Eye (tissue), 1 donor: ENCODE measurements around the gene AP1M1.

ENCODE experiments used
- DNase-seq: peaks from one replicate; pipeline ENCODE4 v3.0.0-alpha.2; 2015

The AP1M1 gene

DNA sequence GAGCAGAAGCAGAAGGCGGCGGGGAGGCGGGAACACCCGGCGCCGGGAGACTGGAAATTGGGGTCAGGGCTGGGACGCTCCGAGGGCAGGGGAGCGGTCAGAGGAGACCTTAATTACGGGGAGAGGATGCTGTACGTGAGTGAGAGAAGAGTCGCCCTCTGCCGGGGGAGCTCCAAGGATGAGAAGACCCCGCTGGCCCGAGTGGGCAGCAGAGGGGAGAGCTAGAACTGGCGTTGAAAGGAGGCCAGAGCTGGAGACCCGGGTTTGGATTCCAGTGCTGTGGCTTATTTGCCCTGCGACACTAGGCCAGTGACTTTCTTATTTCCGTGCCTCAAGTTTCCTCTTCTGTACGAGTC, 12.0 kb upstream of the AP1M1 start:
- peak; percentile 82 for DNase-seq

DNA sequence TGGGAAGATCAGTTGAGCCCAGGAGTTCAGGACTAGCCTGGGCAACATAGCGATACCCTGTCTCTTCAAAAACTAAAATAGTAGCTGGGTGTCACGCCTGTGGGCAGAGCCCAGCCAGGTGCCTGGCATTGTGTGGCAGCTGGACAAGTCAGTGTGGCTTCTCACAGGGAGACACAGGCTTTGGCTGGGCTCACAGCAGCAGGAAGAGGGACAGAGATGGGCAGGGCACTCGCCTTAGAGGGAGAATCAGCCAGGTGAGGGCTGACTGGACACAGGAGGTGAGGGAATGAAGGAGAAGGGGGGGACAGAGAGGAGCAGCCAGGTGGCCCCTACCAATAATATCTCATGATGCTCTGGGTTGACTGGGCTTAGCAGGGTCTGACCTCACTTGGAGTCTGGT, 9.2 kb upstream of the AP1M1 start:
- DNase-seq: no peak

DNA sequence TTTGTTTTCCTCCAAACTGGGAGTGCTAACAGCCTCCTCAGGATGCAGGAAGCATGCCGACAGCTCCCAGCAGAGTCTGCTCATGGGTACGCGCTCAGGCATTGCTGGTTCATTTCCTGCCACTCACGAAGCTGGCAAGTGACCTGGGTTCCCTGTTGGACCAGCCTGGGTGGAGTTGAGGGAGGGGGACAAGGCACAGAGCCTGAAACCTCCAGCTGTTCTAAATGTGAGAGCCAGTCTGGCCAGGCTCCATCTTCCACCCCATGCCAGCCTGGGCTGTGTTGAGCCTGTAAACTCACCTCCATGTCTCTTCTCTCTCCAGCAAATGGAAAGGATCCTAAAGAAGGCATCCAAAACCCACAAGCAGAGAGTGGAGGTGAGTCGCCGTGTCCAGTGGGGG, 7.5 kb upstream of the AP1M1 start:
- no peak for DNase-seq

DNA sequence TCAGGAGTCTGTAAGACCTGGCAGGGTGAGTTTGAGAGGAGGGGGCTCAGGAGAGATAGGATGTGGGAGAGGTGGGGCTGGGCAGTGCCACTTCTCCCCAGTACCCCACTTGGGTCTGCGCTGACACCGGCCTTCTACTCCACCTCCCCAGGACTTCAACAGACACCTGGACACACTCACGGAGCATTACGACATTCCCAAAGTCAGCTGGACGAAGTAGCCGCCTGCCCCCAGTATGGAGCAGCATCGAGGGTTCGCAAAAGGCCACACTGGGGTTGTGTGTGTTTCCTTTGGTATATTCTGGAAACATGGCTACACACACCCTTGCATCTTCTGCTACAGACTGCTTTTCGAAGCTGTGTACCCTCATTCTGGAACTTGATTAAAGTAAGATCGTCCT, 7.0 kb upstream of the AP1M1 start:
- no peak for DNase-seq

DNA sequence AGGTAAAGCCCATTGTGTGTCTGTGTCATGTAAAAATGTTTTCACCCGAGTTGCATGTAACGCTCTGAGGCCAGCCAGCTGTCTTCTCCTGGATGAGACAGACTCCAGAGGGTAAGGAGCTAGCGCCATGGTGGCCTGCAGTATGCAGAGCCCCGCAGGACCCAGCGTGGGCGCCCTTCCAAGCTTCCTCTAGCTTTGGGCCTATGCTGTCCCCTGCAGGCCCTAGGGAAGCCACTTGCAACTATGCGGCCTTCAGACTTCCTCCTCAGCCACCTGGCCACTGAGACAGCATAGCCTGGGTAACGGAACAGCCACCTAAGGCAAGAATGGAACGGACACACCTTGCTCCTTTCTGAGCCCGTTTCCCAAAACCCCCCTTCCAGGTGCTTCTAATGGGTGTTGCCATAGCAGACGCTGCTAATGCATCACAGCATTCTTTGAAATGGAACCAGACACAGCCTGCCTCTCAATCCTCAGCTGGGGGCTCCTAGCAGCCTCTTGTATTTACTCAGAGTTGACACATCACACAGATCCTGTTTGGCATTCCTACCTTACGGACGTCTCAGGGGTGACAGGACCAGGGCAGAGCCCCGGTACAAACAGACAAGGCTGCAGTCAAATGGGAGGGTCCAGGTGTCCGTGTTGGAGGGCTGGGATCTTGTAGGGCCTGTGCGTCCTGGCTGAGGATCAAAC, 6.3 kb upstream of the AP1M1 start:
- DNase-seq: no peak

DNA sequence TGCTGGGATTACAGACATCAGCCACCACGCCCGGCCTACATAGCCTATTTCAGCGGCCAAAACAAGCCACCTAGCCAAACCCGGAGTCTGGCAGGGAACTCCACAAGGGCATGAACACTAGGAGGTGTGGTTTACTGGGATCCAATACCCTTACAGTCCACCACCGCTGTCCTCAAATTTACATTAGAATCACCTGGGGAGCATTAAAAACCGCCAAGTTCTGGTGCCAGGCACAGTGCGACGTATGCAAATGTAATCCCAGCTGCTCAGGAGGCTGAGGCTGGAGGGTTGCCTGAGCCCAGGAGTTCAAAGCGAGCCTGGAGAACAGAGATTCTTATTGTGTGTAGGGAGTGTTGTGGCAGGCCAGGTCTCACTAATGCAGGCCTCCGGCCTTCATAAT, 4.2 kb upstream of the AP1M1 start:
- no peak for DNase-seq

DNA sequence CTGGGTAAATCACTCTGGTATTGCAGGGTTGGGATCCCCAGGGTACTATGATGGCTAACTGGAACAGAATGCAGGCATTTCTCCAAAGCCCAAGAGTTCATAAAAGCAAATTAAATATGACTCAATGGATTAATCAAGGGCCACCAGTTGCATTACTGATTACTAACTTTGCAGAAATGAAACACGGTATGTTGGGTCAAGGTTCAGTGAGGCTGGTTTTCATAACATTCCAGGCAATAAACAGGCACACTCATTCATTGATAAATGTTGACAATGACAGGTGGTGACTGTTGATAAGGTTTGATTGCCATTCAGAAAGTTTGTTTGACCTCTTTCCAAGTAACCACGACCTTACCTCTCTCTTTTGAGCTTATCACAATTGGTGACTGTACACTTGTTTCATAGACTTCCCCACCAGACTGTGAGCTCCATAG, 506 bp upstream of the AP1M1 start:
- DNase-seq: no peak

DNA sequence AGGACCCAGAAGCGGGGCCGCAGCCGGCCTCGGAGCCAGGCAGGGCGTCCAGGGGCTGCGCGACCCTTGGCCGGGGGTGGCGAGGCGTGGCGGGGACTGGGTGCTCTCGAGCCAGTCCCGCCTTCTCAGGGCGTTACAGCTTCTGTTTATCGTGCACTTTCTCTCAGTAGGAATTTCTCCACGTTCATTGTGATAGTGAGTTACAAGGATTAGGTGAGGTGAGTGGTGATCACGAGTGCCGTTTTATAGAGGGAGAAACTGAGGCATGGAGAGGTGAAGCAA, 600 bp downstream of the AP1M1 start:
- DNase-seq: no peak

DNA sequence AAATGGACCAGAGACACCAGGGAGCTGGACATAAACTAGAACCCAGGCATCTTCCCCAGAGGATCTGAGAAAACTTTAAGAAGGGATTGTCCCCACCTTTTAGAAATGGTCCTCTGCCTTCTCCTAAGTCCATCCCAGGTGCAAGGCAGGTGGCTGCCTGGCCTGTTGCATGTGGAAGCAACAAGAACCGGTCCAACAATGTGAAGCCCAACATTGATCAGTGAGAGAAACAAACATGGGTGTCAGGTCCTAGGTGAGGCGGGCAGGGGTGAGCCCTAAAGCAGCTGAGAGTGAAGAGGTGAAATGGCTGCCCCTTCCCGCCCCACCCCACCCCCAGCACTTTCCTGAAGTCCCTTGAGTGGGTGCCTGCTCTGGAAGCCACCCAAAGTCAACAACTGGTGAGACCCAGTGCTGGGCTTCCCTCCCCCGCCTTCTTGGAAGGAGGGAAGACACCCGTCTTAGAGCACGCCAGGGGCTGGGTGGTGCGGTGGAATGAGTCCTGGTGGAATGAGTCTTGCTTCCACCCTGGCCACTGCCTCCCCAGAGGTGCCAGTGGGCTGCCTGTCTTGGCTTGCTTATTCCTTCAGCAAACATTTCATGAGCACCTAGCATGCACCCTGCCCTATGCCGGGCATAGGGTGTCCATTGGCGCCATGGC, 1.7 kb downstream of the AP1M1 start:
- DNase-seq: no peak

DNA sequence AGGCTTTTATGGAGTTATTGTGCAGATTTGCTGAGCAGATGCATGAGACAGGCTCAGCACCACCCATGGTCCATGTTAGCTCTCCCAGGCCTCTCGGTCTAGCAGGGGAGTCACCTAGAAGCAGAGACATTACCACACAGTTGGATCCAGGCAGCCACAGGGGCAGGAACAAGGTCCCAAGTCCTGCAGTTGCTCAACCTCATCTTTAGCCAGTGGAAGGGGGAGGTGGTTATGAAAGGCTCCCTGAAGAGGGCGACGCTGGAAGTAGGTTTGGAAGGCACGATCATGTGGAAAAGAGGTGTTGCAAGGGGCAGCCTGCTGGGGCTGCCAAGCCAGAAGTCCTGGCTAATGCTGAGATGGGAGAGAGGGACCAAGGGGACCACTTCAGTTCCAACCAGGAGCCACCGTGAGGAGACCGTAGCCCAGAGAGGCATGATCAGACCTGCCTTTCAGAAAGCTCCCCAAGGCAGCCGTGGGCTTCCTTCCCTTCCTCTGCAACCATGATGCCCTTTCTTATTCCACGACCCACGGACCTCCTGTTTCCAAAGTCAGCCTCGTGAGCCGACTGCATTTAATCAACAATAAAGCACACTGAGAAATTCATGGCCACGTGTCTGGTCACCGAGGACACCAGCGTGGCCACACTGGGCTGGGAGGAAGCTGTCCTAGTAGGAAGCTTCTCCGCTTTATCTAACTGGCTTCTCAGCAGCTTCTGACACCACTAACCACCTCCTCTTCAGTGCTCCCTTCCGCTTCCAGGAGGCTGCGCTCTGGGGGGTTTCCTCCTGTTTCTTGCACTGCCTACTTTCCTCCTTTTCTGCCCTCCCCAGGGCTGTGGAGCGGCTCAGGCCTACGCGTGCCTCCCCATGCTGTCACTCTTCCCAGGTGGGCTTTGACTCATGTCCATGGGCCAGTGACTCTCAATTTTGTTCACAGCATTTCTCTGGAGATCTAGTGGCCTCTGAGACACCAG, 2.6 kb downstream of the AP1M1 start:
- DNase-seq: no peak

DNA sequence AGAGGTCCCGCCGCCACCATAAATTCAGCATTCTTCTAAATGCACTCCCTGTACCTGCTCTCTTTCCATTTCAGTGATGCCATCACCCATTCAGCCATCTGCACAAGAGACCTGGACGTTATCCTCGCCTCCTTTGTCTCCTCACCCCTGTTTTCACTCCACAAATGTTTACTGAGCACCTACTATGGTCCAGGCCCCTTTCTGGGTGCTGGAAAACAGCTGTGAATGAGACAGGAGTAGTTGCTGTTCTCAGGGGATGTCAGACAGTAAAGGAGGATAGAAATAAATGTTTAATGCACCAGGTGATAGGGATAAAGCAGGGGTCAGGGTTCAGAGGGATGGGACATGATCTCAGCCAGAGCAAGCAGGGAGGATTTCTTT, 3.3 kb downstream of the AP1M1 start:
- DNase-seq: no peak

DNA sequence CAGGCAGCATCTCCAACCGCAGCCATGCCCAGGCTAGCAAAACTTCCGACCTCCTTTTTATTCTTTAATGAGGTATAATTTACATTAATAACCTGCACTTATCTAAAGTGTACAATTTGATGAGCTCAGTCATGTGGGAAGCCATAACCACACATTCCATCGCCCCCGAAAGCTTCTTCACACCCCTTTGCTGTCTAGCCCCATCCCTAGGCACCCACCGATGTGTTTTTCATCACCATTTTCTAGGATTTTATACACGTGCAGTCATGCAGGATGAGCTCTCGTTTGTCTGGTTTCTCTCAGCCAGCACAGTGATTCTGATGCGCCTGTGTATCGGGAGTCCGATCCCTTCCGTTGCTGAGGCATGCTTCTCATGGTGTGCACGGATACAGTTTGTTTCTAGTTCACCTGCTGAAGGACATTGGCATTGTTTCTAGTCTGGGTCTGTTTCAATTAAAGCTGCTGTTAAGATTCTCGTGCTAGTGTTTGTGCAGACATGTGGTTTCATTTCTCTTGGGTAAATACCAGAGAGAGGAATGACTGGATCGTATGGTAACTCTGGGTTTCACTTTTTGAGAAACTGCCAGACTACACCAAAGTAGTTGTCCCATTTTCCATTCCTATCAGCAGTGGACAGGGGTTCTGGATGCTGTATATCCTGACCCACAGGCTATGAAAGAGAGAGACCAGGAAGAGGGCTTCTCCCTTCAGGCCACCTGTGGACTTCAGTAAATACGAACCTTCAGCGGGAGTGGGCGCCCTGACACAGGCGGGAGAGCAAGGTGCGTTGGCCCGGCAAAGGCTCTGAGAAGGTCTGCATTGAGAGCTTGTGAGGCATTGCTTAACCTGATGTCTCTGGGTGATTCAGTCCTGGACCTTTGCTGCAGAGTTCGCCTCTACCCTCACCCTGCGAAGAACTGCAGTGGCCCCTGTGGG, 4.9 kb downstream of the AP1M1 start:
- DNase-seq: no peak

DNA sequence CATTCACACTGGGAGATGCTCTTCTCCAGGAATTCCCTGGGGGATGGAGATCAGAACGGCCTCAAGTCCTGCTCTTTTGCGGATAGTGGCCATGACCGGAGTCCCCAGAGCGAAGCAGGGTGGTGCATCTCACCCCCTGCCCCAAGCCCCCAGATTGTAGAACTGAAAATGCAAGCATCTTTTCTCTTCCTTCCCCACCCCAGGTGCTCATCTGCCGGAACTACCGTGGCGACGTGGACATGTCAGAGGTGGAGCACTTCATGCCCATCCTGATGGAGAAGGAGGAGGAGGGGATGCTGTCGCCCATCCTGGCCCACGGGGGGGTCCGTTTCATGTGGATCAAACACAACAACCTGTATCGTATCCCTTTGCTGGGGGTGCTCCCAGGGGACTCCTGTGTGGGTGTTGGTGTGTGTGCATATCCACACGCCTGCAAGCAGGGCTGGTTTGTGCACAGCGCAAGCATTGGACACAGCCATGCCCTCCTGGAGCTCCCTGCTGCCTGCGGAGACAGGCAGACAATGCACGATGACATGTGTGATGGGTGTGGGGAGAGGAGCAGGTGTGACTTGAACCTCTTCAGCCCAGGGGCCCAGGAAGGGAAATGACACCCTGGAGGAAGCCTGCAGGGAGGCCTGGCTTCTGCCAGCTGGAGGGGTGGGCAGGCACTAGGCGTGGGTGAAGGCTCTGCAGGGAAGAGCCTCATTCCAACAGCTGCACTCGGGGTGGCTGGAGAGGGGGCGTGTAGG, 5.7 kb downstream of the AP1M1 start:
- DNase-seq: no peak

DNA sequence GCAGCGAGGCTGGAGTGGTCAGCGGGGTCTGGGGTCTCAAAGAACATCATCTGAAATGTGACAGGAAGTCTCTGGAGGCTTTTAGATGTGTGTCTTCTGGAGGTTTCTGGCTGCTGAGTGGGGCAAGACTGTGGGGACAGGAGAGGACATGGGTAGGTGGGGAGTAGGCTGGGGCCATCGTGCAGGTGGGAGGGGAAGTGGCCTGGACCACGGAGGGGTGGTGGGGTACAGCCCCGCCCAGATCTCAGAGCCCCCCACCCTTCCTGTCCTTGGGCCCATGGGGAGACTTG, 6.2 kb downstream of the AP1M1 start:
- no peak for DNase-seq

DNA sequence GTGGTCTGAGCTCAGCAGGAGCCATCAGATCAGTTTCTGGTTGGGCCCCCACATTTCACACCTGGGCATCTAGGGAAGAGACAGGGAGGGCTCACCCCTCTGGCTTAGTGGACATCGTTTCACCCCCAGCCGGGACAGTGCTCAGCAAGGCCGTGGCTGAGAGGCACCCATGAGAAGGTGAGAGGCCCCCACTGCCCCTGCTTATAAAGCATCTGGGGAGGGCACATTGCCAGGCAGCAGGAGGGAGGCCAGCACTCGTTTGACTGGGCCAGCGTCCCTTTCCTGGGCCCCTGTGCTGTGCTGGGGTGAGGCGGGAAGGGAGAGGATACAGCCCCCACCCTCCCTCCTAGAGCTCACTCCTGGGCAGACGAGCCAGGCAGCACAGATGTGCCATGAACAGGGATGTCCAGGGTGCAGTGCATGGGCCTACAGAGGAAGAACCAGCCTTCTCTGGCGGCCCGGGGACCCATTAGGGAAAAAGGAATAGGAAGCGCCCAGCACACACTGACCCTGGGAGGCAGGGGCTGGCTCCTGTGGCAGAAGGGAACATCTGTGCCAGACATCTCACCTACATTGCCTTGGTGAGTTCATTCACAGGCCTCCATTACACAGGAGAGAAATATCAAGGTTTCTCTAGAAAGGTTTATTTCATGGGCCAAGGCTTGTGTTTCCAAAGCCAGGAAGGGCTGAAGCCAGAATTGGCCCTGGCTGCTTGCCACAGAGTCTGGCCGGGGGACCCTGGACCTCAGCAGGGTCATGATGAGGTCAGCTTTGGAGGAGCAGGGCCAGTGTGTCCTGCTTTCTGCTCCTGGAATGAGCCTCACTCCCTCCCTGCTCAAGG, 7.7 kb downstream of the AP1M1 start:
- DNase-seq: no peak

DNA sequence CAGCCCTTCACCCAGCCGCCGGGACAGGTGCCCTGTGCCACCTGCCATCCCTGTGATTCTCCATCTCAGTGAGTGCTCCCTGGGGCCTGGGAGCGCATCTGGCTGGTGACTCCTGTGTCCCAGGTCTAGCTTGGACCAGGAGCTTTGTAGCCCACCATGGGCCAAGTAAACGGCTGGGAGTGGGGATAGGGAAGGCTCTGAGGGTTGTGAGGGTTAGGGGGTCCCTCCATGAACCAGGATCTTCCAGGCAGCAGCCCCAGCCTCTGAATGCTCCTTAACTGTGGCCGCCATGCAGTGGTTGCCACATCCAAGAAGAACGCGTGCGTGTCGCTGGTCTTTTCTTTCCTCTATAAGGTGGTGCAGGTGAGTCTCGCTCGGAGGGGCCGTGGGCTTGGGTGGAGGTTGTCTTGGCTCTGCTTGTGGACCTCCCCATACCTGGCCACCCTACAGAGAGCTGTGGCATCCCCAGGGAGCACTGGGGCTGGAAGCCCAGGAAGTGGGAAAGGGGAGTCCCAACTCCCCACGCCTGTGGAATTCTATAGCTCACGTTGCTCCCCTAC, 8.4 kb downstream of the AP1M1 start:
- no peak for DNase-seq

DNA sequence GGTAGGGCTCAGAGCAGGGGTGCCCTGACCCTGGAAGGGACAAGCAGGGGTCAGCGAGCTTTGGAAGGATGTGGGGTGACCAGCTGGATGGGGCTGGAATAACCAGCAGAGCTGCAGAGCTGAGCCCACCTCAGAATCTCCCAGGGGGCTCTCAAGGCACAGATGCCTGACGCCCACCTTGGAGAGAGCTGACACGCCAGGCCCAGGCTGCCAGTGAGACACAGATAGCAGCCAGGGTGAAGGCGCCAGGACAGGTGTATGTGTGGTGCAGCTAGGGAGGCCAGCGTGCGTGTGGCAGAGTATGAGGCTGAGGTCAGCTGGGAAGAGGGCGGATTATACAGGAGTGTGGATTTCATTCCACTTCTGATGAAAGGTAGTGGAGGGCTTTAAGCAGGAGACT, 8.9 kb downstream of the AP1M1 start:
- DNase-seq: no peak

DNA sequence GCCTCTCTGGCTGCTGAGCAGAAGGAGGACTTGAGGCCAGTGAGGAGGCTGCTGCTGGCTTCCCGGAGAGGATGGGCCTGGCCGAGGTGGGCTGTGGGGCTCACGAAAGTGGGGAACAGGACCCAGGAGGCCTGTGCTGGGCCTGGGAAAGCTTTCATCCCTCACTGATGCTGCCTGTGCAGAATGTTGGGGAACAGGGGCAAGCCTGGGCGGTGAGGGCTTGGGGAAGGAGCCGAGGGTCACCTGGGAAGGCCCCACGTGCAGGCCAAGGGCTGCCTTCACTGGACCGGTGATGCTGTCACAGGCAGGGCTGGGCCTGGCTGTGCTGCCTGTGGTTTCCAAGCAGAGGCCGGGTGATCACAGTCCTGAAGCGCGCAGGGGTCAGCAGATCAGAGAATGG, 9.4 kb downstream of the AP1M1 start:
- DNase-seq: no peak

DNA sequence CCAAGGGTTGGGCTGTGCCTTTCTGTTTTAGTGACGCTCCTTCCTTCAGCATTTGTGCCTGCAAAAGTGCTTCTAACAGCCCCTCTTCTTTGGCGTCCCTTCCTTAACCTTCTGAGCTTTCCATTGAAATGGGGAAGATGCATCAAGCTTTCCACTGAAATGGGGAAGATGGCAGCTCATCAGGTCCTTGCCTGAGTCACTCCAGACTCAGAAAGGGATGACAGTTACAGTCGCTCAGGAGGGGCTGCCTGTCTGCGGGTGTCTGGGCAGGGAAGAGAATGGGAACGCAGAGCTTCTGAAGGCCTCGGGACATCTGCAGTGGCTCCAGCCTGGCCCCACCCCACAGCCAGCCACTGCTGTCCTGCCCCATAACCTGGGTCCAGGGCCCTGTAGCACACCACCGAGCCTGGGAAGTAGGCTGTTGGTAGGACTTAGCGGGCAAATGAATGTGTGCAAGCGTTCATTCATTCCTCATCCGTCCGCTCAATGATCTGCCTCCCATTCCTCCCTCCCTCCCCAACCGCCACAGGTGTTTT, 9.8 kb downstream of the AP1M1 start:
- DNase-seq: no peak

DNA sequence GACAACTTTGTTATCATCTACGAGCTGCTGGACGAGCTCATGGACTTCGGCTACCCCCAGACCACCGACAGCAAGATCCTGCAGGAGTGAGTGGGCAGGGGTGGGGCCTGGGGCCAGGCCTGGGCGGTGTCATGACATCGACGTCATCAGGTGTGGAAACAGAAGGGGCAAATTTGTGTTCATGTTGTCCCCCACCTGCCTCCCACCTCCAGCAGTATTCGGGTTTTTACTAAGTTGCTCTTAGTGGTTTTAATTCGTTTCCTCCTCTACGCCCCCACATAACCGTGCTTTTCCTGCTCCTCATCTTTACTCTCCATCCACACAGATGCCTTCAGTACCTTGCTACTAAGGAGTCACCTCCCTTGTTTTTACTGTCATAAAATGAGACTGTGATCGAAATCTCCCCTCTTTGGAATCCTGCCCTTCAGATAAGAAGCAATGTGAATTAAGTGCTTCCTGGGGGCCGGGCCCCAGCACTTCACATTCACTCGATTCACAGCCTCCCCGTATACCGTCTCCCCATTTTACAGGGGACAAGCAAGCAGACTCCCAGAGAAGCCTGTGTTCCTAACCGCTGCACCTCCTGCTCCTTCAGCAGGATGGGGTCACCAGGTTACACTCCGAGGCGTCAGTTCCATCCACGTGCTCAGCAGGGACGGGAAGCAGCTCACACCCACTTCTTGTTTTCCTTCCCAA, 10.5 kb downstream of the AP1M1 start:
- DNase-seq: no peak
